Measurements from ENCODE around the gene WASHC2A.
"Not testable (repeated sequence)": the region's sequence is repeated elsewhere in the genome, so short reads cannot be mapped to it uniquely, and the experiment has no call there.

Gene WASHC2A

GRCh38 chr10:50067546-50068351 is at the start of gene WASHC2A:
TSS of gene WASHC2A (plus strand) at chr10:50067954. CDS start at chr10:50068006, 52 bp downstream.
- peak within 1 kb of the TSS; percentile 96; the same call in 1 of the 2 replicates for H3K4me3 ChIP-seq (ENCODE audit: low read length)

GRCh38 chr10:50019279-50019678 is 48.5 kb upstream of the WASHC2A start:
- not testable (repeated sequence) for H3K4me3 ChIP-seq (ENCODE audit: low read length)

- not testable (repeated sequence) for H3K4me3 ChIP-seq (ENCODE audit: low read length)
Observed at GRCh38 chr10:50020451-50021024, 47.2 kb upstream of the WASHC2A start.

- H3K4me3 ChIP-seq (ENCODE audit: low read length), result no peak overlapping the region
- no peak for TF ChIP-seq ZNF274 (IDR thresholded peaks at IDR 0.05; ENCODE audit: low read depth, low read length)
Observed at GRCh38 chr10:50021646-50022045, 46.1 kb upstream of the WASHC2A start.

- H3K4me3 ChIP-seq (ENCODE audit: low read length), result not testable (repeated sequence)
Observed at GRCh38 chr10:50024716-50025383, 42.9 kb upstream of the WASHC2A start.

- H3K4me3 ChIP-seq (ENCODE audit: low read length), result no peak overlapping the region
- no peak for TF ChIP-seq ZNF274 (IDR thresholded peaks at IDR 0.05; ENCODE audit: low read depth, low read length)
Observed at GRCh38 chr10:50025627-50026026, 42.1 kb upstream of the WASHC2A start.

- TF ChIP-seq ZNF274 (IDR thresholded peaks at IDR 0.05; ENCODE audit: low read depth, low read length), result no peak
- no peak overlapping the region for H3K4me3 ChIP-seq (ENCODE audit: low read length)
Observed at GRCh38 chr10:50027195-50027594, 40.6 kb upstream of the WASHC2A start.

- TF ChIP-seq ZNF274 (IDR thresholded peaks at IDR 0.05; ENCODE audit: low read depth, low read length), result no peak
- no peak overlapping the region for H3K4me3 ChIP-seq (ENCODE audit: low read length)
Observed at GRCh38 chr10:50033481-50033880, 34.3 kb upstream of the WASHC2A start.

GRCh38 chr10:50035337-50035736 is 32.4 kb upstream of the WASHC2A start:
- H3K4me3 ChIP-seq (ENCODE audit: low read length), result not testable (repeated sequence)

GRCh38 chr10:50044941-50045664 is 22.7 kb upstream of the WASHC2A start:
- no peak for TF ChIP-seq ZNF274 (IDR thresholded peaks at IDR 0.05; ENCODE audit: low read depth, low read length)
- H3K4me3 ChIP-seq (ENCODE audit: low read length), result no peak overlapping the region

- H3K4me3 ChIP-seq (ENCODE audit: low read length), result not testable (repeated sequence)
Observed at GRCh38 chr10:50046457-50046856, 21.3 kb upstream of the WASHC2A start.

GRCh38 chr10:50047594-50047993 is 20.2 kb upstream of the WASHC2A start:
- H3K4me3 ChIP-seq (ENCODE audit: low read length), result not testable (repeated sequence)

GRCh38 chr10:50051995-50052660 is 15.6 kb upstream of the WASHC2A start:
- not testable (repeated sequence) for H3K4me3 ChIP-seq (ENCODE audit: low read length)

- not testable (repeated sequence) for H3K4me3 ChIP-seq (ENCODE audit: low read length)
Observed at GRCh38 chr10:50052778-50053376, 14.9 kb upstream of the WASHC2A start.

- not testable (repeated sequence) for H3K4me3 ChIP-seq (ENCODE audit: low read length)
Observed at GRCh38 chr10:50055494-50056292, 12.1 kb upstream of the WASHC2A start.

- H3K4me3 ChIP-seq (ENCODE audit: low read length), result not testable (repeated sequence)
Observed at GRCh38 chr10:50056654-50057053, 11.1 kb upstream of the WASHC2A start.

GRCh38 chr10:50058727-50059126 is 9.0 kb upstream of the WASHC2A start:
- not testable (repeated sequence) for H3K4me3 ChIP-seq (ENCODE audit: low read length)

- not testable (repeated sequence) for H3K4me3 ChIP-seq (ENCODE audit: low read length)
Observed at GRCh38 chr10:50059946-50060345, 7.8 kb upstream of the WASHC2A start.

GRCh38 chr10:50061548-50061947 is 6.2 kb upstream of the WASHC2A start:
- H3K4me3 ChIP-seq (ENCODE audit: low read length), result not testable (repeated sequence)

Data from GM08714 (cell line).